ENCODE data around the gene RXRG.

Gene RXRG

GRCh38 chr1:165355977-165356811, 88.7 kb downstream of the RXRG start, which contains the start of gene LMX1A:
LMX1A (minus strand) TSS chr1:165356715; CDS start chr1:165355559, 1,156 bp downstream.
- Histone ChIP-seq H3K9ac (ENCODE audit: low read length) (no peak within 1 kb of the TSS), H3K4me3 (ENCODE audit: low read length) (no peak within 1 kb of the TSS), H3K4me1 (ENCODE audit: control insufficient read depth, insufficient read depth, low read length) (peaks cover 16% of the 10 kb centered on the region), H3K27me3 (ENCODE audit: control insufficient read depth, insufficient read depth, low read length) (peaks cover 87% of the 10 kb centered on the region), H3K36me3 (ENCODE audit: control insufficient read depth, insufficient read depth, low read length) (no peaks in the 10 kb centered on the region), H3K9me3 (ENCODE audit: control insufficient read depth, low read length) (no peaks in the 10 kb centered on the region)

- Histone ChIP-seq H3K4me3 (ENCODE audit: low read length) (no peak overlapping the region), H3K9me3 (ENCODE audit: control insufficient read depth, low read length) (no peaks in the 10 kb centered on the region)
These were observed 89.6 kb downstream of the RXRG start for GRCh38 chr1:165355139-165355976.

GRCh38 chr1:165354739-165355138, 90.2 kb downstream of the RXRG start:
- H3K9me3 ChIP-seq (ENCODE audit: control insufficient read depth, low read length), result no peaks in the 10 kb centered on the region
- peaks cover 16% of the 10 kb centered on the region for H3K4me1 ChIP-seq (ENCODE audit: control insufficient read depth, insufficient read depth, low read length)
- H3K9ac ChIP-seq (ENCODE audit: low read length), result no peak overlapping the region
- no peaks in the 10 kb centered on the region for H3K36me3 ChIP-seq (ENCODE audit: control insufficient read depth, insufficient read depth, low read length)
- no peak overlapping the region for H3K4me3 ChIP-seq (ENCODE audit: low read length)
- peaks cover 88% of the 10 kb centered on the region for H3K27me3 ChIP-seq (ENCODE audit: control insufficient read depth, insufficient read depth, low read length)

More at GRCh38 chr1:165355139-165355976, 89.6 kb downstream of the RXRG start:
- Histone ChIP-seq H3K36me3 (ENCODE audit: control insufficient read depth, insufficient read depth, low read length) (no peaks in the 10 kb centered on the region), H3K4me1 (ENCODE audit: control insufficient read depth, insufficient read depth, low read length) (peaks cover 16% of the 10 kb centered on the region), H3K27me3 (ENCODE audit: control insufficient read depth, insufficient read depth, low read length) (peaks cover 86% of the 10 kb centered on the region), H3K9ac (ENCODE audit: low read length) (no peak overlapping the region)

- H3K4me3 ChIP-seq (ENCODE audit: low read length), result no peak overlapping the region
These were observed 90.9 kb downstream of the RXRG start for GRCh38 chr1:165353731-165354671.

GRCh38 chr1:165352442-165353293, 92.3 kb downstream of the RXRG start:
- Histone ChIP-seq H3K4me1 (ENCODE audit: control insufficient read depth, insufficient read depth, low read length) (peaks cover 16% of the 10 kb centered on the region), H3K27me3 (ENCODE audit: control insufficient read depth, insufficient read depth, low read length) (peaks cover 84% of the 10 kb centered on the region), H3K9me3 (ENCODE audit: control insufficient read depth, low read length) (no peaks in the 10 kb centered on the region), H3K4me3 (ENCODE audit: low read length) (no peak overlapping the region), H3K36me3 (ENCODE audit: control insufficient read depth, insufficient read depth, low read length) (no peaks in the 10 kb centered on the region), H3K9ac (ENCODE audit: low read length) (no peak overlapping the region)

More at GRCh38 chr1:165353731-165354671, 90.9 kb downstream of the RXRG start:
- H3K36me3 ChIP-seq (ENCODE audit: control insufficient read depth, insufficient read depth, low read length), result no peaks in the 10 kb centered on the region
- H3K9me3 ChIP-seq (ENCODE audit: control insufficient read depth, low read length), result no peaks in the 10 kb centered on the region
- H3K4me1 ChIP-seq (ENCODE audit: control insufficient read depth, insufficient read depth, low read length), result peaks cover 16% of the 10 kb centered on the region
- H3K9ac ChIP-seq (ENCODE audit: low read length), result no peak overlapping the region
- H3K27me3 ChIP-seq (ENCODE audit: control insufficient read depth, insufficient read depth, low read length), result peaks cover 94% of the 10 kb centered on the region

- no peak overlapping the region for H3K4me3 ChIP-seq (ENCODE audit: low read length)
- H3K9me3 ChIP-seq (ENCODE audit: control insufficient read depth, low read length), result no peaks in the 10 kb centered on the region
- peaks cover 16% of the 10 kb centered on the region for H3K4me1 ChIP-seq (ENCODE audit: control insufficient read depth, insufficient read depth, low read length)
- no peak overlapping the region for H3K9ac ChIP-seq (ENCODE audit: low read length)
- H3K36me3 ChIP-seq (ENCODE audit: control insufficient read depth, insufficient read depth, low read length), result no peaks in the 10 kb centered on the region
- peaks cover 81% of the 10 kb centered on the region for H3K27me3 ChIP-seq (ENCODE audit: control insufficient read depth, insufficient read depth, low read length)
These were observed 93.0 kb downstream of the RXRG start for GRCh38 chr1:165351863-165352441.
